GM19238 (cell line): ENCODE results near the gene DECR2.
"Not testable (repeated sequence)": the region's sequence is repeated elsewhere in the genome, so short reads cannot be mapped to it uniquely, and the experiment has no call there.

Experiments
- DNase-seq: peaks from one replicate; pipeline ENCODE4 v3.0.0; 2011; ENCODE audit warnings: low spot score; ENCODE audit not compliant: insufficient read length

DECR2 gene

GRCh38 chr16:399340-400019 is 2.2 kb upstream of the DECR2 start:
- no peak for DNase-seq

GRCh38 chr16:400061-400591 is 1.6 kb upstream of the DECR2 start:
- no peak for DNase-seq

- DNase-seq: no peak
Observed at GRCh38 chr16:404971-405486, 3.3 kb downstream of the DECR2 start.

DNA sequence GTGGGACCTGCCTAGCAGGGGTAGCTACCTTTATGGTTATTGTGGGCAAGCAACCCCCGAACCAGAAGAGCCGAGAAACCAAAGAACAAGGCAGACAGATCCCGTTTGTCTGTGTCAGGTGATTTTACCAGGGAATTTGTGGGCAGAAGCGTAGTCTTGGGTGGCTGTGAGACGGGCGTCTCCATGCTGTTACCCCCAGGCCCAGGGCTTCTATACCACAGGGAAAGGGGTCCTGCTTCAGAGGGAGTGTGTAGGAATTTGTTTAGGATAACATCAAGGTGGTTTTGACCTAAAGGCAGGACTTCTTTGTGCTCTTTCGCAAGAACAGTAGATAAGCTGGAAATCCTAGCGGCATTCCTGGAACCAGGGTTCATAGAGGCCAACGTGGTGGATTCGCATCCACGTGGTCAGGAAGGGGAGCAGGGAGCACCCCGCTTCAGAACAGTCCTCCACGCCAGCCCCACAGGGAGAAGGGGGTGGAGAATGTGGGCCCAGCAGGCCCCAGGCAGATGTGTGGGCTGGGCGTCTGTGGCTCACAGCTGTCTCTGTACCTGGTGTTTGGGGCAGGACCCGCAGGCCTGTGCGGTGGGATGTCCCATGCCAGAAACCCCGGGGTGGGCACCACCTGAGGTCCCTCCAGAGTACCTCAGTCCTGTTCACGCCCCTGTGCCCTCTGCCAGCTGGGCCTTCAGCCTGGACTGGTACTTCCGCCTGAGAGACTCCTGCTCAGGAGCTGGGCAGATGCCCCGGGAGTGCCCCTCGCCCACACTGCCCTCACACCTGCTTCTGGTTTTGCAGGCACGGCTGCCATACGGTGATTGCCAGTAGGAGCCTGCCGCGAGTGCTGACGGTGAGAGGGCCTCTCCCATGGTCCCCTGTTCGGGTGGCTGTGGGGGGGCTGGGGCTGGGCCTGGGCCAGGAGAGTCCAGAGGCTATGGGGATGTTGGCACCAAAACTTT is 4.1 kb downstream of the DECR2 start:
- DNase-seq: no peak

DNA sequence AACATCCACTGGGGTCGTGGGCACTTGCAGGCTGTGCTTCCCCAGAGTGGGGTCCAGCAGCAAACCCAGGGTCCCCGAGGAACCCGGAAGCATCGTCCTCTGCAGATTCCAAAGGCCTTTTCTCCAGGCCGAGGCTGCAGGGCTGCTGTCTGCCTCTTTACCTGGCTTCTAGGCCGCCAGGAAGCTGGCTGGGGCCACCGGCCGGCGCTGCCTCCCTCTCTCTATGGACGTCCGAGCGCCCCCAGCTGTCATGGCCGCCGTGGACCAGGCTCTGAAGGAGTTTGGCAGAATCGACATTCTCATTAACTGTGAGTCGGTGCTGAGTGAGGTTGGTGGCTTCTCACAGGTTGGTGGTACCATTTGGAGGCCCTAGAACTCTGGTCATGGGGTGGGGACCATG is 5.6 kb downstream of the DECR2 start:
- no peak for DNase-seq

DNA sequence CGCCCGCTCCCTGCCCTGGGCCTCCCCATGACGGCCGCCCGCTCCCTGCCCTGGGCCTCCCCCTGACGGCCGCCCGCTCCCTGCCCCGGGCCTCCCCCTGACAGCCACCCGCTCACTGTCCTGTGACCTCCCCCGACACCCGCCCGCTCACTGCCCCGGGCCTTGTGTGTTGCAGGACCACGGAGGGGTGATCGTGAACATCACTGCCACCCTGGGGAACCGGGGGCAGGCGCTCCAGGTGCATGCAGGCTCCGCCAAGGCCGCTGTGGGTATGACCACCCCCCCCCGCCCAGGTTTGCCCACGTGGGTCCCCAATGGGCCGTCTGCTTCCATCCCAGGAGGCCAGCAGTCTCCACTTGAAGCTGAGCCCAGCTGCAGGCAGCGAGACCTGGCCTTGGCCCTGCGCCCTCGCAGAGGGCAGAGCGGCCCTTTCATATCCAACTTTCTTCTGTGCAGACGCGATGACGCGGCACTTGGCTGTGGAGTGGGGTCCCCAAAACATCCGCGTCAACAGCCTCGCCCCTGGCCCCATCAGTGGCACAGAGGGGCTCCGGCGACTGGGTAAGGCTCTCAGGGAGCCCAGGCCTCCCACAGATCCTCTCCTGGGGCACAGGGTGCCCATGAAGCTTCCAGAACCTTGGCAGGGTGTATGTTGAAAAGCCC is 9.0 kb downstream of the DECR2 start:
- no peak for DNase-seq

DNA sequence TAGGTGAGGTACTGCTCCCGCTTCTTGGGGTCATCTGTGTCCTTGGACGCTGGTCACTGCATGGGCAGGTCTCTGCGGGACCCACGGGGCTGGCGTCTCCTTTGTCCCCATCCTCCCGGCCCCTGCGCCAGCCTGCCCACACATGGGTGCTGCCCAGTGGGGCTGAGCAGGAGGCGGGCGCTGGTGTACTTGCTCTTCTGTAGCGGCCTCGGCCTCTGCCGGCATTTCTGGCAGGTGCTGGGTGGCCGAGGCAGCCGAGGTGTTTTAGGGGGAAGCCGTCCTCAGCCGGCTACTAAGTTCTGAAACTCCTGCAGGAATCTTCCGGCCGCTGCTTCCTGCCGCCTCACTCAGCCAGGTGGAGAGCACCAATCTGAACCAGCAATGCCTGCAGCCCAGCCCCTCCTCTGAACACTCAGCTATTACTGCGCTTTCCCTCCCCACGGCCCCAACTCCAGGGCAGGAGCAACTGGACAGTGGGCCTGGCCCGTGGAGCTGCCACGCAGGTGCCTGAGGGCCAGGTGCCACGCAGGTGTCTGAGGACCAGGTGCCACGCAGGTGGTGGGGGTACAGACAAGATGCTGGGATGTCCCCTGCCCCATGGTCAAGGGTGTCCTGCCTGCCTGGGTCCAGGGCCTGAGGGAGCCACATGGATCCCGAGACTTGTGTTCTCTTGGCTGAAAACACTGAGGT is 10.0 kb downstream of the DECR2 start:
- DNase-seq: no peak

DNA sequence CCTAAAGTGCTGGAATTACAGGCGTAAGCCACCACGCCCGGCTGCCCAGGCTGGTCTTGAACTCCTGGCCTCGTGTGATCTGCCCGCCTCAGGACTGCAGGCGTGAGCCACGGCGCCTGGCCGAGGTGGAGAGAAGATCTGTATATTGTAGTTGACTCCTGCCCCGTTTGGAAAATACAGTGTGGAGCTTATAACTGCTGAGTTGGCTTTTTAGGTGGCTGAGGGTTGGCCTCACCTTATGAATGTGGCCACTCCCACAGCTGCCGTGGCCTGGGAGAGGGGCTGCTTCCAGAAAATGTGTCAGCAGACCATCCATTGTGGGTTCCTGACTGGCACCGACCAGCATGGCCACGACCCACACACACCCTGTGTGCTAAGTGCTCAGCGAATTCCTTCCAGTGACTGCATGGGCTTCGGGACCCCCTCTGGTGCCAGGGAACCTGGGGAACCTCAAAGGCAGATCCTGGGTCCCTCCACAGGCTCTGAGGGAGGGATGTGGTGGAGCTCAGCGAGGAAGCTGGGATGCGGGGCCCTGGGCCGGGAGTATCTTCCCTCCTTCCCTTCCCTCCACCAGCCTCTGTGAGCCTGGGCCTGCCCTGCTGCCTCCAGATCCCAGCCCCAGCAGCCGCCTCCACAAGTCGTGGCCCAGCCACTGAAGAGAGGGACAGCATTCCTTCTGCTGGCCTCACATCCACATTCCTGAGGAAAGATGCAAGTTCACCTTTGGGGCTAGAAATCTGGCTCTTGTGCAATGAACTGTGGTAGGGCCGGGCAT is 12.9 kb downstream of the DECR2 start:
- no peak for DNase-seq

DNA sequence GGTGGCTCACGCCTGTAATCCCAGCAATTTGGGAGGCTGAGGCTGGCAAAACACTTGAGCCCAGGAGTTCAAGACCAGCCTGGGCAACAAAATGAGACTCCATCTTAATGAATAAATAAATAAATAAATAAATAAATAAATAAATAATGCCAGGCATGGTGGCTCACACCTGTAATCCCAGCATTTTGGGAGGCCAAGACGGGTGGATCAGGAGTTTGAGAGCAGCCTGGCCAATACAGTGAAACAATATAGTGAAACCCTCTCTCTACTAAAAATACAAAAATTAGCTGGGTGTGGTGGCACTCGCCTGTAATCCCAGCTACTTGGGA is 13.4 kb downstream of the DECR2 start:
- not testable (repeated sequence) for DNase-seq

DNA sequence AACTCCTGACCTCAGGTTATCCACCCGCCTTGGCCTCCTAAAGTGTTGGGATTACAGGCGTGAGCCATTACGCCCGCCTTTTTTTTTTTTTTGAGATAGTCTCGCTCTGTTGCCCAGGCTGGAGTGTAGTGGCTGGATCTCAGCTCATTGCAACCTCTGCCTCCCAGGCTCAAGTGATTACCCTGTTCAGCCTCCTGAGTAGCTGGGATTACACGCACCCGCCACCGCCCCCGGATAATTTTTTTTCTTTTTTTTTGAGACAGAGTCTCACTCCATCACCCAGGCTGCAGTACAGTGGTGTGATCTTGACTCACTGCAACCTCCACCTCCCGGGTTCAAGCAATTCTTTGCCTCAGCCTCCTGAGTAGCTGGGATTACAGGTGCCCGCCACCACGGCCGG is 20.5 kb downstream of the DECR2 start:
- not testable (repeated sequence) for DNase-seq

DNA sequence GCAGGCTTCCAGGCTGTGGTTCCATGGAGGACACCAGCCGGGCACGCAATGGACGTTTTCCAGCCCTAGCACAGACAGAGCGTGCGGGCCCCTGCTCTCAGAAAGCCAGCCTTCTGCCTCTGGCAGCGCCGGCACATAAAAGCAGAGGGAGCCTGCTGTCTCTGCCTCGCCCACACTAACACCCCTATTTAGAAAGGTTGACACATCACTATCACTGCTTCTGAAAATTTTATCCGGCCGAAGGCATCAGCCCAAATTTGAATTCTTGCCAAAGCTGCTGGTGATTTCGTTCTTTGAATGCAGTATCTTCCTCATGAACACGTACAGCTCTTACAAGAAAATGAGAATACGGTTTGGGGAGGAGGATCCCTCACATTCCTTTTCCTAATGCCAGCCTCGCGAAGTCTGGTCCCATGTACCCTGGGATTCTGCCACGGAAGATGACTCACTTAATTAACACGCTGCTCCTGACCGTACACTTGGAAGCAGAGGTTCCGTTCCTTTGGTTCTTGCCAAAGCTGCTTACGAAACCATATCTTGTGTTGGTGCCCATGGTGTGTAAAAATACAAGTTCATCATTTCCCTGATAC is 22.4 kb downstream of the DECR2 start:
- DNase-seq: no peak

DNA sequence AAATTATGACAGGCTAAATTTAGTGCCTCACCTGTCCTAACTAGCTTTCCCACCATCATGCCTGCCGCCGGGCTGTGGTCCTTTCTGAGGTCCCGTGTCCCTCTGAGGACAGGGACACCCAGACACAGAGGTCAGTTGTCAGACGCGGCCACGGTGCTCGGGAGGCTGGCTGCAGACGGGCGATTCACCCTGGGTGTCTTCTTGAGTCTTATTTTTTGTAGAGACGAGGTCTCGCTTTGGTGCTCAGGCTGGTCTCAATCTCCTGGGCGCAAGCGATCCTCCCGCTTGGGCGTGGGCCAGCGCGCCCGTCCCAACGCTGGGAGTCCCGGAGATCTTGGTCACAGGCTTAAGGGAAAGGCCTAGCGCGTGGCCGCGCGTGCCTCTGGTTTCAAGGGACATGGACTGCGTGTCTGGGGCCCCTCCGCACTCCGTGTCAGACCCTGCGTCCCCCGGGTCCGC is 23.0 kb downstream of the DECR2 start:
- DNase-seq: no peak

DNA sequence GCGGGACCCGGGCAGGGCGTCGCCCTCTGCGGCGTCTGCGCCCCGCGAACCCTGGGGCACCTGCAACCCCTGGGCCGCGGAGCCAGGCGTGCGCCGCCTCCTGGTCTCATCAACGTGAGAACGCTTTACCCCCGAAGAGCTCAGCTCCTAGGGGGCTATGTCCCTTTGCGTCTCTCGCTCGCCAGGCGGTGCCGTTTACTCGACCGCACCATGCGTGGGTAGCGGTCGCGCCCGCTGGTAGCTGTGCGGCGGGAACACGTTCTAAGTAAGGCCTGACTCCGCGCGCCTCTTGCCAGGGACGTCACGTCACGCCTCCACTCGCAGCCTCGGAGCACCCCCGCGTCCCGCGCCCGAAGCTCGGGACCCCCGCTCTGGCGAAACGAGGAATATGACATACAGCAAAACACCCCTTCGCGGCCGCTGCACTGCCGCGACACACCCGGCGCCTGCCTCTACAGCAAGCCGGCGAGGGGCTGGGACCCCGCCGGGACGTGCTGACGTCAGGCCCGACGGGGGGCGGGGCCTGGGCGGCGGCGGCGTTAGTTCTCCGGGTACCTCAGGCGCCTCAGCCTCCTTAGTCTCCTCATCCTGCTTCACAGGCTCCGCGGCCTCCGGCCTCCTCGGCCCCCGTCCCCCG is 23.5 kb downstream of the DECR2 start, which contains the start of gene RAB11FIP3:
Gene RAB11FIP3 (plus strand): TSS at position 568 of the 637 bp plus-strand sequence. CDS start 358 bp downstream, outside the sequence.
- peak; percentile 98 for DNase-seq

DNA sequence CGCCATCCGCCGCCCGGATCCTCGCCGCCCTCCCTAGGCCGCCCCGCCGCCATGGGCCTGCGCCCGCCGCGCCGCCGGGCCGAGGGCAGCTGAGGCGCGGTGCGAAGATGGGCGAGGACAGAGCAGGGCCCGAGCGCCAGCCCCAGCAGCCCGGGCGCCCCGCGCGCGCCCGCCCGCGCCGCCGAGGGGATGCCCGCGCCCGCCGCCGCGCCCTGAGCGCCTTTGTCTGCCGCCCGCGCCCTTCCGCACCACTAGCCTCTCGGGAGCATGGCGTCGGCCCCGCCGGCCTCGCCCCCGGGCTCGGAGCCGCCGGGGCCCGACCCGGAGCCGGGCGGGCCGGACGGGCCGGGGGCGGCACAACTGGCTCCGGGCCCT is 24.0 kb downstream of the DECR2 start:
- no peak for DNase-seq

- peak; percentile 36 for DNase-seq
Observed at GRCh38 chr16:426115-426905, 24.6 kb downstream of the DECR2 start.

DNA sequence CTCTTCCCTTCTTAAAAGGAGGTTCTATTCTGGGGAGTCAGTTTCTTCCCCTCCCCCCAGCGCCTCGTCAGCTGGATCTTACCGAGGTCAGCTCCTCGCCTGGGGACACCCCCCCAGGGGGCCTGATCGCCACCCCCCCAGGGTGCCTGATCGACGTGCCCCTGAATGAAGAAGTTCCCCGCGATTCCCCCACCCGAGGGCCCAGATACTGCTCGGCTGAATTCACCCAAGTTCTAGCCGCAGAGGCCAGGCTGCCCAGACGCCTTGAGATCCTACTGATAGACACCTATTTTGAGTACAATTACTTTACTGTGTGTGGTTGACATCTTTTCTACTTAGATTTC is 25.2 kb downstream of the DECR2 start:
- no peak for DNase-seq

GRCh38 chr16:427250-427649 is 25.6 kb downstream of the DECR2 start:
- no peak for DNase-seq

DNA sequence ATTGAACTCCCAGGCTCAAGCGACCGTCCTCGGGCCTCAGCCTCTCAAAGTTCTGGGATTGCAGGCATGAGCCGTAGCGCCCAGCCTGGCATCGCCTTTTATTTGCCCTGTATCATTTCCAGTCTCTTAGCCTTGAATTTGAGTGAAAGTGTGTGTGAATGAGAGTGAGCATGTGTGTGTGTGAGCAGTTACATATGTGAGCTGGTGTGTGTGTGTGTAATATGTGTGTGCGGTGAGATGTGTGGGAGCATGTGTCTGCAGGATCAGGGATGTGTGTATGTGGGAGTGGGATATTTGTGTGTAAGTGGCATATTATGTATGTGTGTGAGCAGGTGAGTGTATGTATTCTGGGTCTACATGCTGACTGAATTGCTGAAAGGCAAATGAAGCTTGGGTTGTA is 29.2 kb downstream of the DECR2 start:
- no peak for DNase-seq

DNA sequence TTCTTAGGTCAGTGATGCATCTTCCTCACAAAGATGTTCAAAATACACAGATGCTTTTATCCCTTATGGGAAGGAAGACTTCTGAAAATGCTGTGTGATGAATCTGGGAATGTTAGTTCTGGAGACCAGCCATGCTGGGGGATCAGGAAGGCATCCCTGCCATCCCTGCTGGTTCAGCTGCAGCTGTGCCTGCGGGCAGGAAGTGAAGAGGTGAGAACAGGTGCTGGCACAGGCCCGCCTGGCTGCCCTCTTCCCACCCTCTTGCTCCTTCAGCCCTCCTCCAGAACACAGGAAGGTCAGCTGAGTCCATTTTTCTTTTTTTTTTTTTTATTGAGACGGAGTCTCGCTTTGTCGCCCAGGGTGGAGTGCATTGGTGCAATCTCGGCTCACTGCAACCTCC is 38.9 kb downstream of the DECR2 start:
- no peak for DNase-seq
